HG02759 (cell line): ENCODE measurements around the gene OVAAL.

ENCODE experiments used
- ATAC-seq: cut with Tn5 transposase; IDR thresholded peaks from one replicate; pipeline ENCODE4 v1.9.1; 2021; ENCODE audit warnings: mild to moderate bottlenecking, moderate library complexity; ENCODE audit not compliant: unreplicated experiment

Gene OVAAL

DNA sequence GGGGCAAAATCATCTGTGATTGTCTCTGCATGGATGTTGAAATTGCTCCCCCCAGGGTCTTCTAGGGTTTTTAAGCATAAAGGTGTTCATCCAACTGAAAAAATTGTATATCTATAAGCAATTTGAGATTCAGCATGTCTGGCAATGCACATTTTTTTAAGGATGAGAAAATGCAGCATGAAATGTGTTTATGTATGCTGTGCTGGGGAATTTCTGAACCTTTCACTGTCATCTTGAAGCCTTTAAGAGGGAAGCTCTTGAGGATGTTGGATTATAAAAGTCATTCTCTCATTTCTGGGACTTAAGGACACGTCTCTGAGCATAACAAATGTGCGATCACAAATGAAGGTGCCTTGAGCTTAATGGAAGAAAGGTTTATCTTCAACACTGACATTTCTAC, 9.4 kb downstream of the OVAAL start:
- no peak for ATAC-seq

DNA sequence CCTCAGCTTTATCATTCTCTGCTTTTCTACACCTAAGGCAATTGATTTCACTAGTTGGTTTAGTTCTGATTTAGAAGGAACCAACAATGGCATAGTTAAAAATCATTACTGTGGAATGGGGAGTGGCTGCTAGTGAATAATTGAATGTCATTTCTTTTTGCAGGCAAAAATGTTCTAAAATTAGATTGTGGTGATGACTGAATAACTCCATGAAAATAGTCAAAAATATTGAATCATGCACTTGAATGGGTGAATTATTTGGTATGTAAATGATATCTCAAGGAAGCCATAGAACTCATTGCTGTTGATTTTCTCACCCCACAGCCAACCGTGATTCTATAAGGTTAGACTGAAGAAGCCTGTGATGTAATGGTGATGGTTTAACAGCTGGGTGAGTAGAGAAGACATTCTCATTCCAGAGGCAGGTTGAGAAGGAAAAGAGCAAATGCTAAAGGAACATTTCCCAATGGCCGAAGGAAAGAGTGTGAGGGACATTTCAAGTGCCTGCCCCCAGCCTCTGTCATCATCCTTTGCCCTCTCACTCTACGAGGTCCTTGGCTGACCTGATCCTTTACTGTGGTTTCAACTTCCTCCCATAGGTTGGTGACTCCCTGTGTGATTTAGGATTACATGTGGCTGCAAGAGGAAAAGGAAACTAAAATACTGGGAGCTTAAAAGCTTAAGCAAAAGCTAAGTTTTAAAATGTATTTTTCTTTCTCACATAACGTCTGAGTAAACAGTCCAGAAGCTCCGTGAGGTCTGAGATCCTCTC, 12.5 kb downstream of the OVAAL start:
- no peak for ATAC-seq

DNA sequence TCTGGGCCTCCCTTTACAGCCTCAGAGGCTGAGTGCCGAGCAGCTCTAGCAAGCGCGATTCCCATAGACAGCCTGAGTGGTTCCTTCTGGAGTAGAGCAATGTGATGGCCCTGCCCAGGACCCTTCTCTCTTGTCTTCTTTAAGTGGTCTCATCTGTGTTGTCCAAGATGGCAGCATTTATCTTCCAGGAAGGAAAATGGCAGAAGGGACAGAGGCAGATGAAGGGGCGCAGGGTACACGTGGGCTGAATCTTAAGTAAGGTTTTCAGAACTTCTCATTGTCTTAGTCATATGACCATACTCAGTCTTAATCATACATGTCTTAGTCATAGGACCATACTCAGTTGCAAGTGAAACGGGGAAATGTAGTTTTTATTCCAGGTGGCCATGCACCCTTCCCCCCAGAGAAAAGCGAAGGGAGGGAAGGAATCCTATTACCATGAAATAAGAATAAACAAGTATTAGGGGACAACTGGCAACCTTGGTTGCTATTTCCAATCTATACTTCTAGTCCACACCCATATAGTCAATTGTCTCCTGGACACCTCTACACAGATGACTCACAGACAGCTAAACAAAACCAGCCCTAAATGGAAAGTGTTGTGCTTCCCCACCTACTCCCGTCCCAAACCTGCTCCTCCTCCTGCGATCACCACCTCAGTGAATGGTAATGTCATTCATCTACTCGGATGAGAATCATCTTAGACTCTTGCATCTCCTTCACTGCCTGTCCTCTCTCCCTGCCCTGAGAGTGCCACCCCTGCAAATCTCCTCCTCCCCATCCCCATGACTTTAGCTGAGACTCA, 13.3 kb downstream of the OVAAL start:
- no peak for ATAC-seq

DNA sequence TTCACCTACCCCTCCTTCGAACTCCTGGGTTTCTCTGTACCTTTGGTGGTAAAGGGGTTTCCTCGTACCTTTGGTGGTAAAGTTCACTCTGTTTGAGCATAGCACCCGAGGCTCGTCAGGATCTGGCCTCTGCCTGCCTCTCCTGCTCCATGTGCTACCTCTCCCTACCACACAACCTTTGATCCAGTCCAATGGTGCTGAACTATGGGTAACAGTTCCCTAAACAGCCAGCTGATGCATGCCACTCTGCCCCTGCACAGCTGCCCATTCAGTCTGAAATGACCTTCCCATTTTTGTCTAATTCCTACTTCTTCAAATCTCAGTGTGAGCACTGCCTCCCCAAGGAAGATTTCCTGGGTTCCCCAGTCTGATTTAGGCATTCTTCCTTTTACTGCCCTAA, 14.0 kb downstream of the OVAAL start:
- ATAC-seq, result no peak

DNA sequence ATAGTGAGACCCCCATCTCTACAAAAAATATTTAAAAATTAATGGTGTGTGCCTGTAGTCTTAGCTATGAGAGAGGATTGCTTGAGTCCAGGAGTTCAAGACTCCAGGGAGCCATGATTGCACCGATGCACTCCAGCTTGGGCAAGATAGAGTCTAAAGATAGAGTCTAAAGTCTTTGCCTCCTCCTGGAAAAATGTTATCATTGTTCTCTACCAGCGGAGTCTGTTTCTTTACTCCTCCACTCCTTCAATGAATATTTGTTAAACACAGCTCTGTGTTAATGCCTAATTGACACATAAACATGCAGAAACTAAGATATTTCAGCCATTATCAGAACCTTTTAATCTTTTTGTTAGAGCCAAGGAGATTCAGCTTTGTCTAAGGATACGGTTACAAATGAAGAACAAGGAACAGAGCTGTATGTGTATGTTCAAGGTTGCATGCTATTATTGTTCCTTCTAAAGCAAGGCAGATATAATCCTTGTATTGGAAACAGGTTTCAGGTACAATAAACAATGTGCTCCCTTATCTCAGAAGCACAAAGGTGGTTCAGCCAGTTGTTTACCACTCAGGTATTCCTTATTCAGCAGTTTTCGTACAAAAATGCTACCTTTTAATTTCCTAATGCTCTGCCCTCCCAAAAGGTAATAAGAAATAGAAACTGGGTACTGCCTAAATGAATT, 15.4 kb downstream of the OVAAL start:
- ATAC-seq, result no peak

DNA sequence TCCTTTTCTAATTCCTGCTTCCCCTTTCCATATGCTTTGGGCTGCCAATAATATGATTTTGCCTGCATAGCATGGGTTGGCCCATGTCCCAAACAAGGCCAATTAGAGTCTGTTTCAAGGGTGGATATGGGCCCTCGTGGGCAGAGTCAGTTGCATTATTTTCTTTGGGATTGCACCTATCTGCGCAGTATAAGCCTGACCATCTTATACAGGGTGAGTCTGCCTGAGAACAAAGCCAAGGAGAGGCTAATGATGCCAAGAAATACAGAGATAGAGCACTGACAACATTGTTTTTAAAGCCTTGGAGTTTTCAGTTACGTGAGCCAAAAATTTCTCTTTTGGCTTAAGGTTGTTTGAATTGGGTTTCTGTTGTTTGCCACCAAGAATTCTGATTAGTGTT, 18.6 kb downstream of the OVAAL start:
- no peak for ATAC-seq

DNA sequence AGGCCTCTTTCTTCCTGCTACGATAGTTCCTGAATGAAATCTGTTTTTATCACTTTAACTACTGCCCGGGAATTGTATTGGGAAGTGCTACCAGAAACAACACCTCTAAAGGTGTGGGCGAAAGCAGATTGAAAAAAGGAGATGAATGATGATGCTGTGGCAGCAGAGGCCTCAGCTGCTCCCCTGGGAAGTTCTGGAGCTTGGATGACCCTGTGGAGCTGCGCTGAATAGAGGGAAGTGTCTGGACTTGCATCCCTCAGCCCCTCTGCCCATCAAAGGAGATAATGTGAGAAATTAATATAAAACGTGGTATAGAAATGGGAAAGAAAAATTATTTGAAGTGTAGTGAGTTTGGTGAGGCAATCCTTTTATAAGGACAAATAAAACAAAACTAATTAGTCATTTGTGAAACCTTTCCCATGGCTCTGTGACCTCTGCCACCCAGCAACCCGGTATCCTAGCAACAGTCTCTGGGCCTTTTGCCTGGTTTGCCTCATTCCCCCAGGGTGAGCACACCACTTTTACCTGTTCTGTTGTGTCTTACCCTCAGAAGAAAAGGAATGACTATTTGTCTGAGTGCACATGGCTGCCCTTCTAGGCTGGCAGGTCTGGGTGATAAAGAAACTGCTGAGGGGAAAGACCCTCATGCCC, 21.3 kb downstream of the OVAAL start:
- no peak for ATAC-seq

DNA sequence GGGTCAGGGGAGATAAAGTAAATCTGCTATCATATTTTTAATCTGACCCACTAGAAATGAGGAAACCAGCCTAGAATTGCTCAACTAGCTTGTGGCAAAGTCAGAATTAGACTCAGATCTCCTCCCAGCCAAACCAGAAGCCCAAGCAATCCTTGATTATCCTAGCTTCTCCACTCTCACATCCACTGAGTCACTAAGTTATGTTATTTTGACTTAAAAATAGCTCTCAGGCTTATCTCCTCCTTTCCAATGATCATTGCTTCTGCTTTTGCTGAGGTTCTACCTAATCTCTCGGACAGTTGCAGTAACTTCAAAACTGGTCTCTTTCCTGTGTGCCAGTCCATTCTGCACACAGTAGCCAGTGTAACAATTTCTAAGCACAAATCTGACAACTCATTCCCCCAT, 22.9 kb downstream of the OVAAL start:
- no peak for ATAC-seq

DNA sequence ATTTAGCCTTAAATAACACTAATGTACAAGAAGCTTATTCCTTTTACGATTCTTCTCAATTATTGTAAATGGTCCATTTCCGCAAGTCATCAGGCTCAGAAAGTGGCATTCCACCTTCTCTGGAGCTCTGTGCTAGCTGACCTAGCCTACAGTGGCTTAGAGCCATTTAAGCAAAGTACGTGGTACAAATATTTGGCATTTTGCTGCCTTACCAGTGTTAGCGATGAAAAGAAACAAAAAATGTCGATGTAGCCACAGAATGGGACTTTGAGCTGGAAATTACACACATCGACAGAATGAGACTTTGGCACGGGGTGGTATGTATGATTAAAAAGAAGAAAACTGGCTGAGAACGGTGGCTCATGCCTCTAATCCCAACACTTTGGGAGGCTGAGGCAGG, 26.1 kb downstream of the OVAAL start:
- no peak for ATAC-seq

DNA sequence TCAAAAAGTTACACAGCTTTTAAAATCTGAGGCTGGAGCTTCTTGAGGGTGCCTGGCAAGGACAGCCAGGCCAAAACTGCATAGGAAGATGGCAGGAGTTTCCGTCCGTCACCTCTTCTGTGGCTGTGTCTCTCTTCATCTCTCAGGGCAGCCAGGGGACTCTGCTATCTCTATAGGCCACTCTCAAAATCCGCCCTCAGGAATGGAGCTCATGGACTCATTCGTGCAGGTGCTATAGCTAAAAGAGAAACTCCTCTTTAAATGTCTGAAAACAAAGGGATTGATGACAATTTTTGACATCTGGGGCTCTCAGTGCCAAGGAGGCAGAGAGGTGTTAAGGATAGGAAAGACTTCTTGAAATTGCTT, 27.2 kb downstream of the OVAAL start:
- no peak for ATAC-seq

DNA sequence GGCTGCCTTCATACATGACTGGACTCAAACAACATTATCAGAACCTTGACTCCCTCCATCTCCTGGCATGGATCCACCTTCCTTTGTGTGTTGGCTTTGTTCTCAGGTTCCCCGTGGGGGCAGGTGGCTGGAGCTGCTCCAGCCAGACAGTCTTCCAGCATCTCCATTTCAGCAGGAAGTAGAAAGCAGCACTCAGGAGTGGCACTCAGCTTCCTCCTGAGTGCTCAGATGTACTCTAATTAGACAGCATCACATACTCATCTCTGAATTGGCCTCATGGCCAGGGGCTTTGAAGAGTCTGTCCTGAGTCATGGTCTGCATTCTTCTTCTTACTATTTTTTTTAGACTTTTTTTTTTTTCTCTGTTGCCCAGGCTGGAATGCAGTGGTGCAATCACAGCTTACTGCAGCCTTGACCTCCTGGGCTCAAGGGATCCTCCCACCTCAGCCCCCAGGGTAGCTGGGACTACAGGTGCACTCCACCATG, 27.9 kb downstream of the OVAAL start:
- ATAC-seq, result no peak

DNA sequence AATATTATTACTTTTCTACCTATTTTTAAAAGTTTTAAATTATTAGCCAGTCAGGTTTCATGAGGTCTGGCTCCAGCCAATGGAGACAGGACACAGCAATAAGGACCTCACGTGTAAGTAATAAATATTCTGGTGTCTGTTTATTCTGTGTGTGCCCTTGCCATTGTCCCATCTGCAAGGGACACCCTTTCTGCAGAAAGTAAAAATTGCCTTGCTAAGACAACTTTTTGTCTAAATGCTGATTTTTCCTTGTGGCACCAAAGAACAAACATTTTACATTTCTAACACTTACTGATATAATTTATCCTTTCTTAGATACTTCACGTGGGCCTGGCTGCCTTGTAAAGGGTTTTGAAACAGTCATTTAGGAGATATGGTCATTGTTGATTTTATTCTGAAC, 29.4 kb downstream of the OVAAL start:
- ATAC-seq, result no peak

DNA sequence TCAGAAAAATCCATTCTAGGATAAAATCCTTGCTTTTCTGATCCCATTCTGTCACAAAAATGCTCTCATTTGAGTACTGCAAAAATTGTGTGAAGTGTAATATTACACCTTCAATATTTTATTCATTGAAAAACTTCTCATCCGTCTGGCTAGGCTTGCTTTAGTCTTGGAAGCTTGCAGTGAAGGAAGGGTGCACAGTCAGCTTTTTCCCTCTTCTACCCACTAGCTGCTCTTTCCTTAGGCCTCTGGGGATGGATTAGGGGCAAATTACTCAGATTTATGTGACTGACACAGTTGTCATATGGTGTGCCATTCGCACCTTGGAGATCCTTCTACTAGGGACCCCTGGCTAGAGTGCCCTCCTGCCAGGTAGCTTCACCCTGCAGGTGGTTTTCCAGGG, 32.1 kb downstream of the OVAAL start:
- no peak for ATAC-seq

DNA sequence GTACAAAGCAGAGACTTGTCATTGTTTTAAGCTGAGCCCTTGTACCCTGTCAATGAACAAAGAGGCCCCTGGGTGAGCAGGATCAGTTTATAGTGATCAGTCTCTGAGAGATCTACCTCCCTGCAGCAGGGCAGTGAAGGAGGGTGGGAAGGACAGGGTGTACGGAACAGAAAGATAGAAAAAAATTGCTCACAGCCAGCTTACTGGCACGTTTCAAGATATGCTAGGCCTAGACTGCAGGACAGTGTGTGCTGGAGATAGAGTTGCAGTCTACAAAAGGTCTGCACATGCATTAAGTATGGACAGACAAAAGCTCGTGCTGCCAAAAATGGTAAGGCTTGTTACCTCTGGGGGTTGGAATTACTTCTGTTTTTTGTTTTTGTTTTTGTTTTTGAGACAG, 34.6 kb downstream of the OVAAL start:
- no peak for ATAC-seq

DNA sequence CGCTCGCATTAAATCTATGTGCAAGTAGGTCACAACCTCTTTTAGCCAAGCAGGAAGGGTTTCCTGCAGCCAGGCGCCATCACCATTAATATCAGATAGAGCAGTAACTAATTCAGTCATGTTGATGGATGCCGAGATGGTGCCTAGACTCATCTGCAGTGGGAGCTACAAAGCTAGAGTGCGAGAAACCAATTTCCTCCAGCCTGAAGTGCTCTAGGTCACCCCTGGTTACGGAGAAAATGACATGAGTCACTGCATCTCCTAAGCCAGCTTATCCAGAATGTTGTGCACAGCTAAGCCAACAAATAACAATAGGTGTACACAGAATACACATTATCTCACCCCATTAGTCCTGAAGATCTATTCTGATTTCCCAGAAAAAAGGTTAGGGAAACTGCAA, 36.0 kb downstream of the OVAAL start:
- no peak for ATAC-seq

DNA sequence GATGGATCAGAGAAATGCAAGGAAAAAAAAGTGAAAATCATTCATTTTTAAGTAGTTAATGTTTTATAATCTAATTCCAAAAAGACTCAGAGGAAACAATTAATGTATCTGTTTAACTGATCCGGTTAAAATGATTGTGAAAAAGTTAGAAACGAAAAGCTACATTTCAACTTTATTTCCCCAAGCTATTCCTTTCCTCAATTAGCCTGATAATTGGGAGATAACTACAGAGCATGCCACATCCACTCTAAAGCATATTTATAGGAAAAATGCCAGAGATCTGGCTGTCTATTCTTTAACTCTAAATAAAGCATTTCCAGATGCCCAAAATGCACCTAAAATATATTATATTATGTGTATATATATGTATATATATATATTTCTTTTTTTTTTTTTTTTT, 37.2 kb downstream of the OVAAL start:
- ATAC-seq, result no peak

DNA sequence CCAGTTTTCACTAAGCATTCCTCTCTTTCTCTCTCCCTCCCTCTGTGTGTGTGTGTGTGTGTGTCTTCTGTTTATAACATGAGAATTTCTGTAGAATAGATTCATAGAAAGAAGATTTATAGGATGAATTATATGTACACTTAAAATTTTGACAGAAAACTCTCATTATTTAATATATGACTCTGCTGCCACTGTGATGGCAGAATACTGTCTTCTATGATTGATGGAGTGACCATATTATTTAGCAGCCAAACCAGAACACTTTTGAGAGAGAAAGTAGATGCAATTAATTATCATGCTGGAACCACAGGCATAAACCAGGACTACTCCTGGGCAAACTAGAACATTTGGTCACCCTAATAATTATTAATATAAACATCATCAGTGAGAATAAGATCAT, 38.8 kb downstream of the OVAAL start:
- no peak for ATAC-seq

DNA sequence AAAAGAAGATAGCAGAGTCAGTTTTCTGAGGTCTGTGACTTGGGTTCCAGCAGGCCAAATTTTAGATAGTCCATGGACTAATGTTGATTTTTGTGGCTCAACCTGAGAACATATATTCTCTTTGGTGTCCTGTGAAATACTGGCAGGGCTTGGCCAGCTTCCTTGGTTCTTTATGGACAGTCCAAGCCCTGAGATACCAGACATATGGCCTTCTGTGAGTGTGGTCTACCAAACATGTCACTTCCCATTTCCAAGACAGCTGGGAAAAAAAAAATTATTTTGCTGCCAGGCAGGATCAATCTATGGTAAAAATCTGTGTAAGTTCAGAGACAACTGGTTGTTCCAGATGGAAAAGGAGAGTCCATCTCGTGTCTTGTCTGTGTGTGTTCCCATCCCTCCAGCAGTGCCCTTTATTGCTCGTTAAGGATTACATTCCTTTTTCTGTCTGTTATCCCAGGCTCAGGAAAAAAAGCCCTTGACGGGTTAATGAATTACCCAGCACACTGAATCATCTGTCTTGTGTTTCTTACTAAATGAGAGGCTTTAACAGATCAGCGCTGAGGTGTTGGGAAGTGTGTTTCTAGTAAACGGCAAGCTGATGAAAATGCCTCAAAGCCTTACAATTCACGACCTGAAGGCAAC, 39.7 kb downstream of the OVAAL start:
- no peak for ATAC-seq

DNA sequence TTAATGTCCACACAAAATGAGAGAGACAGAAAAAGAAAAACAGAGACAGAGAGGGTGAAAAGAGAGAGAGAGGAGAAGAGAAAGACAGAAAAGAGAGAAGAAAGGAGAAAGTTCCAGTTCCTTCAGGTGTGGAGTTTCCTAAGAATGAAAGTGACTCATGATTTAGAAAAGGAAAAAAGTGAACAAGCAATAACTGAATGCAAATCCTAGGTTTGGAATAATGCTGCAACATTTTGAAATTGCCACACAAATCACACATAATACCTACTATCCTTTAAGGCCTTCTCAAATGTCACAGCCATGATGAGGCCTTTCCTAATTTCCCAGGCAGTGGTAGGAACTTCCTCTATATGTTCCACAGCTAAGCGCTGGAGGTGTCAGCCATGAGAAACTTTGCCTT, 41.6 kb downstream of the OVAAL start:
- ATAC-seq, result no peak

DNA sequence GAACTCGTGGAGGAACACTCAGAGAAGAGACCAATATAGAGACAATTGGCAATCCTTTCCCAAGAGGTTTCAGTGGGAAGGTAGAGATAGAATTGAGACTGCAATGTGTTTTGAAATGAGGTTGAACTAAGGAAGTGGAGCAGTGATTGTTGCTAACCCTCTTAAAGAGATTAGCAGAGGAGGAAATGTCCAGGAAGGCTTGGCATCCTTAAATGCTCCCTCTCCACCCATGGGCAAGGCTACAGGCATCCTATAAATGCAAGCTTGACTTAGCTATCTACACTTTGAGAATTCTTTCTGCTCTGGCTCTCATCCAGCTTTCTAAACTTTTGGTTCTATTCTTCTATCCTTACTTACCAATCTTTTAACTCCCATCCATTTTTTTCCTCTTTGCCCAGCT, 42.7 kb downstream of the OVAAL start:
- no peak for ATAC-seq
